Stimulated activated naive B cell treated with anti-CD40 and anti-IgM and Interleukin-4, amounts not matched to agents 10 μg/mL and 1 μg/mL and 100 μg/mL, for 72 hours (primary cell): Measurements from ENCODE around the gene RASAL1.
"Not testable (repeated sequence)": the region's sequence is repeated elsewhere in the genome, so short reads cannot be mapped to it uniquely, and the experiment has no call there.

Experiments
- ATAC-seq, 2 donors: fragments of 150-1000 bp; cut with Tn5 transposase; replicated peaks; 2 replicates each; pipeline ENCODE4 v1.10.0; 2021; ENCODE audit warnings: moderate library complexity in 1 of 2
- DNase-seq: peaks from one replicate; pipeline ENCODE4 v3.0.0; 2021
- H3K27ac Mint-ChIP-seq: one replicate; pipeline ENCODE4 v1.8.0; 2022; ENCODE audit warnings: mild to moderate bottlenecking, mixed read lengths
- H3K27me3 Mint-ChIP-seq, 2 donors: one replicate each; pipeline ENCODE4 v1.8.0; 2022; ENCODE audit warnings: mixed read lengths in 2 of 2
- H3K36me3 Mint-ChIP-seq, 2 donors: one replicate each; pipeline ENCODE4 v1.8.0; 2022; ENCODE audit warnings: mixed read lengths in 2 of 2, mild to moderate bottlenecking in 1 of 2
- H3K4me1 Mint-ChIP-seq, 2 donors: one replicate each; pipeline ENCODE4 v1.8.0; 2022; ENCODE audit warnings: mixed read lengths in 2 of 2, mild to moderate bottlenecking in 1 of 2
- H3K4me3 Mint-ChIP-seq, 2 donors: one replicate each; pipeline ENCODE4 v1.8.0; 2022; ENCODE audit warnings: mild to moderate bottlenecking in 2 of 2, mixed read lengths in 2 of 2, moderate library complexity in 1 of 2
- H3K9me3 Mint-ChIP-seq, 2 donors: one replicate each; pipeline ENCODE4 v1.8.0; 2022; ENCODE audit warnings: mixed read lengths in 2 of 2, mild to moderate bottlenecking in 1 of 2

RASAL1 gene

GRCh38 chr12:113154351-113154973, 18.9 kb upstream of the RASAL1 start:
- Mint-ChIP-seq H3K4me3 (peak overlapping the region; percentile 85 to 88), H3K9me3 (no peaks in the 10 kb centered on the region), H3K4me1 (peaks cover 35 to 71% of the 10 kb centered on the region in 2 donors), H3K36me3 (peaks cover 26 to 30% of the 10 kb centered on the region in 2 donors), H3K27ac (no peak overlapping the region), H3K27me3 (peaks cover 6 to 7% of the 10 kb centered on the region in 2 donors)
- ATAC-seq (peak; percentile 15 to 30), DNase-seq (no peak)

DNA sequence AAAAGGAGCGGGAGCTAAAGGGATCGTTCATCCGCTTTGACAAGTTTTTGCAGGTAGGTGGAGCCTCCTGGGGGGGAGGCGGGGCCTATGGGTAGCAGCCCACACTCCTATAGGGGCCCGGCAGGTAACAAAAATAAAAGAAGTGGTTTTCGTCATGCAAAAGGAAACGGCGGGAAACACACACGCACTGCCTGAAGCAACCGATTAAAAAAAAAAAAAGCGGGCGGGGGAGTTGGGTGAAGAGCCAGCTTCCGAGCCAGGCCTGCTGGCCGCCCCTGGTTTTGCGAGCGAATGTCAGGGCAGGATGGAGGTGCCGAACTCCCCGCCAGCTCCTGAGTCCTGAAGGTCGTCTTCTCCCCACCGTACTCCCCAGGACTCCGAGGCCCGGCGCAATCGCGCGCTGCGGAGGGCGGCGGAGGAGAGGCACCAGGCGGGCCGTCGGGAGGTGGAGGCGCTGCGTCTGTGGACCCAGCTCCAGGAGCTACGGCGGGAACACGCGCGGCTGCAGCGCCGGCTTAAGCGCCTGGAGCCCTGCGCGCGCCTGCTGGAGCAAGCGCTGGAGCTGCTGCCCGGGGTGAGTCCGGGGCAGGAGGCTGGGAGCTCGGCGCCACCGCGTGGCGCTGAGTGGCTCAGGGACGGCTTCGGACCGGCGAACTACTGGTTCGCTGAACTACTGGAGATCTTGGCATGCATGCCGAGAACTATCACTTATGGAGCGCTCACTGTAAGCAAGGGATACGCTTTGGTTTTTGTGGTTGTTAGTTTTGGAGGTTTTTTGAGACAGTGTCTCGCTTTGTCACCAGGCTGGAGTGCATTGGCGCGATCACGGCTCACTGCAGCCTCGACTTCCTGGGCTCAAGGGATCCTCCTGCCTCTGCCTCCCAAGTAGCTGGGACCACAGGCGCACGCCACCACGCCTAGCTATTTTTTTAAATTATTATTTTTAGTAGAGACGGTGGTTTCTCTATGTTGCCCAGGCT, 17.6 kb upstream of the RASAL1 start:
- Mint-ChIP-seq H3K9me3 (no peaks in the 10 kb centered on the region), H3K4me1 (peaks cover 30 to 65% of the 10 kb centered on the region in 2 donors)

GRCh38 chr12:113152196-113152834, 16.8 kb upstream of the RASAL1 start:
- Mint-ChIP-seq H3K4me3 (peak overlapping the region; percentile 85 to 88), H3K27ac (peak overlapping the region; percentile 90), H3K4me1 (peaks cover 24 to 59% of the 10 kb centered on the region in 2 donors), H3K36me3 (peaks cover 11 to 12% of the 10 kb centered on the region in 2 donors), H3K27me3 (peaks cover 6 to 7% of the 10 kb centered on the region in 2 donors), H3K9me3 (peaks cover 0 to 2% of the 10 kb centered on the region in 2 donors)
- ATAC-seq (no peak), DNase-seq (no peak)

More for the DNA sequence above, 17.6 kb upstream of the RASAL1 start:
- Mint-ChIP-seq H3K27ac (peak overlapping the region; percentile 90), H3K4me3 (peak overlapping the region; percentile 85 to 88), H3K36me3 (peaks cover 16 to 19% of the 10 kb centered on the region in 2 donors), H3K27me3 (peaks cover 6 to 7% of the 10 kb centered on the region in 2 donors)
- DNase-seq (peak; percentile 71), ATAC-seq (peak; percentile 85)

- H3K4me1 Mint-ChIP-seq: peaks cover 21 to 53% of the 10 kb centered on the region in 2 donors
- DNase-seq (no peak), ATAC-seq (no peak)
- peaks cover 0 to 4% of the 10 kb centered on the region in 2 donors for H3K9me3 Mint-ChIP-seq
- peaks cover 6 to 7% of the 10 kb centered on the region in 2 donors for H3K36me3 Mint-ChIP-seq
- peak overlapping the region; percentile 85 to 88 for H3K4me3 Mint-ChIP-seq
- H3K27me3 Mint-ChIP-seq: peaks cover 6 to 7% of the 10 kb centered on the region in 2 donors
- peak overlapping the region; percentile 90 for H3K27ac Mint-ChIP-seq
These were observed 16.1 kb upstream of the RASAL1 start for GRCh38 chr12:113151655-113152054.

DNA sequence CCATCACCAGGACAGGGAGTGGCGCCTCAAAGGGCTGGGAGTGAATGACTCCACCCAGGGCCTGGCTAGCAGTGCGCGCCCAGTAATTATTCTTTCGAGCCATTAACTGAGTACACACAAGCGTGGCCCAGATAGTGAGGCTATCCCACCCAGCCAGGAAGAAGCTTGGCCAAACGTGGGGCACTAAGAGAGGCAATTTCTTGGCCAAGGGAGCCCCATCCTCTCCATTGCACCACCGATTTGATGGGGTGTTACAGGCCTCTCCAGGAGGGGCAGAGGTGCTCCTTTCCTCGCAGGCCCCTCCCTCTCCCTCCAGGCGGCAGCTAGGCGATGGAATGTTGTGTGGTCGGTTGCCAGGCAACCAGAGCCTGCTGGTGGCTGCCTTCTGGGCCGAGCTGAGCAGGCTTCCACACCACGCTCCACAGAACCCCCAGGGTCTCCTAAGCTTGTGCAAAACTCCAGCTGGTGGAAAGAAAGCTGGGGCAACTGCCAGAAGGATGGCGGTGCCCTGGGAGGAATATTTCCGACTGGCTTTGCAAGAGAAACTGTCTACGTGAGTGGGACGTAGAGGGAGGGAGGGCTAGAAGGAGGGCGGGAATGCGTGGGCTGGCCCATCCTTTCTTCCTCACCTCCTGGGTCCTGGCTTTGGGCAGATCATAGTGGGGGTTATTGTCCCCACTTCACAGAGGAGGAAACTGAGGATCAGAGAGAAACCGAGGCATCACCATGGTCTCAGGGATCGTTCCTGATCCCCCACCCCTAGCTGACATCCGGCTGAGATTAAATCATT, 14.0 kb upstream of the RASAL1 start, which contains the start of gene CFAP73:
Gene CFAP73 (plus strand): TSS at position 364 of the 790 bp plus-strand sequence. CDS start 134 bp downstream, at position 498.
- no peak within 1 kb of the TSS for H3K4me3 Mint-ChIP-seq
- H3K4me1 Mint-ChIP-seq: peaks cover 23 to 43% of the 10 kb centered on the region in 2 donors
- DNase-seq (no peak), ATAC-seq (no peak)
- H3K27me3 Mint-ChIP-seq: peaks cover 6 to 7% of the 10 kb centered on the region in 2 donors
- peaks cover 0 to 4% of the 10 kb centered on the region in 2 donors for H3K9me3 Mint-ChIP-seq
- H3K36me3 Mint-ChIP-seq: peaks cover 2 to 4% of the 10 kb centered on the region in 2 donors
- H3K27ac Mint-ChIP-seq: peak within 1 kb of the TSS; percentile 77

DNA sequence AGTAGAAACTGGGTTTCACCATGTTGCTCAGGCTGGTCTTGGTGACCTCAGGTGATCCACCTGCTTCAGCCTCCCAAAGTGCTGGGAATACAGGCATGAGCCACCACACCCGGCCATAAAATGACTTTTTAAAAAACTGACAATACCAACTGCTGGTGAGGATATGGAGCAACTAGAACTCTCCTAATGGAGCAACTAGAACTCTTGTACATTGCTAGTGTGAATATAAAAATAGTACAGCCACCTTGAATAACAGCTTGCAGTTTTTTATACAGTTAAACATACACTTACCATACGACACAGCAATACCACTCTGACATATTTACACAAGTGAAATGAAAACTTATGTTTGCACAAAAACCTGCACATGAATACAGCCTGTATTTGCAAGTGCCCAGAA, 11.4 kb upstream of the RASAL1 start:
- no peak for DNase-seq
- no peak overlapping the region for H3K4me3 Mint-ChIP-seq
- no peak overlapping the region for H3K27ac Mint-ChIP-seq
- H3K36me3 Mint-ChIP-seq: peaks cover 0 to 4% of the 10 kb centered on the region in 2 donors
- H3K27me3 Mint-ChIP-seq: peaks cover under 1 to 2% of the 10 kb centered on the region in 2 donors
- peaks cover 0 to 4% of the 10 kb centered on the region in 2 donors for H3K9me3 Mint-ChIP-seq
- H3K4me1 Mint-ChIP-seq: peaks cover 22 to 36% of the 10 kb centered on the region in 2 donors
- no peak for ATAC-seq

- no peak for ATAC-seq
- H3K4me3 Mint-ChIP-seq: no peak overlapping the region
- peaks cover 0 to 4% of the 10 kb centered on the region in 2 donors for H3K9me3 Mint-ChIP-seq
- no peak overlapping the region for H3K27ac Mint-ChIP-seq
- H3K27me3 Mint-ChIP-seq: no peaks in the 10 kb centered on the region
- DNase-seq: no peak
- H3K36me3 Mint-ChIP-seq: peaks cover 0 to 4% of the 10 kb centered on the region in 2 donors
- H3K4me1 Mint-ChIP-seq: peaks cover 22 to 43% of the 10 kb centered on the region in 2 donors
These were observed 10.4 kb upstream of the RASAL1 start for GRCh38 chr12:113145720-113146551.

- ATAC-seq (no peak), DNase-seq (no peak)
- H3K9me3 Mint-ChIP-seq: peaks cover 0 to 4% of the 10 kb centered on the region in 2 donors
- H3K27ac Mint-ChIP-seq: no peak overlapping the region
- H3K4me1 Mint-ChIP-seq: peaks cover 21 to 52% of the 10 kb centered on the region in 2 donors
- no peaks in the 10 kb centered on the region for H3K27me3 Mint-ChIP-seq
- H3K36me3 Mint-ChIP-seq: peaks cover 0 to 4% of the 10 kb centered on the region in 2 donors
- no peak overlapping the region for H3K4me3 Mint-ChIP-seq
These were observed 9.2 kb upstream of the RASAL1 start for GRCh38 chr12:113144806-113145205.

GRCh38 chr12:113143959-113144358, 8.4 kb upstream of the RASAL1 start:
- ATAC-seq: no peak
- no peak for DNase-seq
- H3K27me3 Mint-ChIP-seq: no peaks in the 10 kb centered on the region
- H3K9me3 Mint-ChIP-seq: peaks cover 0 to 4% of the 10 kb centered on the region in 2 donors
- peaks cover 0 to 4% of the 10 kb centered on the region in 2 donors for H3K36me3 Mint-ChIP-seq
- no peak overlapping the region for H3K4me3 Mint-ChIP-seq
- peaks cover 21 to 46% of the 10 kb centered on the region in 2 donors for H3K4me1 Mint-ChIP-seq
- H3K27ac Mint-ChIP-seq: no peak overlapping the region

DNA sequence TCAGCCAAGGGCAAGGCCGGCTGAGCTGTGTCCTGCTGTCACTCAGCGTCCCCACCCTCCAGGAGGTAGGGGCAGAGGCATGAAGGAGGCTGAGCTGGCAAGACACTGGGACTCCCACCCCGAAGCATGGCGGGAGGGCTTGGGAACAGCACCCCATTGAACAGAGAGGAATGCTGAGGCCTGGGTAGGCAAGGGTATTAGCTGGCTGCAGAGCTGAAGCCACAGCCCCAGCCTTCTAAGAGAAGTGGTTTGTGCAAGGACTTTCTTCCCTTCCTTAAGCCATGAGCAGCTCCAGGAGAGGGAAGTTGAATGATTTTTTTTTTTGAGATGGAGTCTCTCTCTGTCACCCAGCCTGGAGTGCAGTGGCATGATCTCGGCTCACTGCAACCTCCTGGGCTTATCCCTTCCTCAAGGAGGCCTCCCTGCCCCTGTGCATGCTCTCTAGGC, 7.3 kb upstream of the RASAL1 start:
- no peaks in the 10 kb centered on the region for H3K27me3 Mint-ChIP-seq
- H3K27ac Mint-ChIP-seq: peak overlapping the region; percentile 99
- peaks cover 0 to 4% of the 10 kb centered on the region in 2 donors for H3K9me3 Mint-ChIP-seq
- ATAC-seq (no peak), DNase-seq (no peak)
- peaks cover 0 to 4% of the 10 kb centered on the region in 2 donors for H3K36me3 Mint-ChIP-seq
- H3K4me1 Mint-ChIP-seq: peaks cover 24 to 50% of the 10 kb centered on the region in 2 donors
- H3K4me3 Mint-ChIP-seq: peak overlapping the region; percentile 52 to 61

GRCh38 chr12:113142173-113142885, 6.8 kb upstream of the RASAL1 start:
- peaks cover 0 to 2% of the 10 kb centered on the region in 2 donors for H3K9me3 Mint-ChIP-seq
- DNase-seq (peak; percentile 85), ATAC-seq (peak; percentile 91 to 92)
- peaks cover 26 to 55% of the 10 kb centered on the region in 2 donors for H3K4me1 Mint-ChIP-seq
- H3K36me3 Mint-ChIP-seq: peaks cover 0 to 1% of the 10 kb centered on the region in 2 donors
- H3K27me3 Mint-ChIP-seq: no peaks in the 10 kb centered on the region
- H3K4me3 Mint-ChIP-seq: peak overlapping the region; percentile 52 to 61
- peak overlapping the region; percentile 99 for H3K27ac Mint-ChIP-seq

DNA sequence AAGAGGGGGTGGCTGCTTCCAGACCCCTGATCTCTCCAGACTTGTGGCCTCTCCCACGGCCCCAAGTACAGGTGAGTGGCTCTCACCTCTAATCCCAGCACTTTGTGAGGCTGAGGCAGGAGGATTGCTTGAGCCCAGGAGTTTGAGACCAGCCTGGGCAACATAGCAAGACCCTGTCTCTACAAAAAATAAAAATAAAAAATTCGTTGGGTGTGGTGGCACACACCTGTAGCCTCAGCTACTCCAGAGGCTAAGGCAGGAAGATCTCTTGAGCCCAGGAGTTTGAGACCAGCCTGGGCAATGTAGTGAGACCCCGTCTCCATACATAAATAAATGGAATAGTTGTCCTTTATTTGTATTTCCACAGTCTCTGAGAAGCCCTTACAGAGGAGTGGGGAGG, 6.2 kb upstream of the RASAL1 start:
- not testable (repeated sequence) for H3K27me3 Mint-ChIP-seq, ATAC-seq, DNase-seq, H3K9me3 Mint-ChIP-seq, H3K36me3 Mint-ChIP-seq
- peak overlapping the region; percentile 99 for H3K27ac Mint-ChIP-seq
- peaks cover 30 to 61% of the 10 kb centered on the region in 2 donors for H3K4me1 Mint-ChIP-seq
- H3K4me3 Mint-ChIP-seq: peak overlapping the region; percentile 52 to 61
